NCI-H510A treated with DMSO at 0.1 percent for 48 hours (cell line): ENCODE results near the gene MAOB.

ENCODE experiments used
- DNase-seq: peaks from one replicate; lab custom pipeline; 2025; lab: John Stamatoyannopoulos, UW

MAOB gene

GRCh38 chrX:43860646-43861370, 21.4 kb downstream of the MAOB start:
- peak; percentile 42 for DNase-seq

DNA sequence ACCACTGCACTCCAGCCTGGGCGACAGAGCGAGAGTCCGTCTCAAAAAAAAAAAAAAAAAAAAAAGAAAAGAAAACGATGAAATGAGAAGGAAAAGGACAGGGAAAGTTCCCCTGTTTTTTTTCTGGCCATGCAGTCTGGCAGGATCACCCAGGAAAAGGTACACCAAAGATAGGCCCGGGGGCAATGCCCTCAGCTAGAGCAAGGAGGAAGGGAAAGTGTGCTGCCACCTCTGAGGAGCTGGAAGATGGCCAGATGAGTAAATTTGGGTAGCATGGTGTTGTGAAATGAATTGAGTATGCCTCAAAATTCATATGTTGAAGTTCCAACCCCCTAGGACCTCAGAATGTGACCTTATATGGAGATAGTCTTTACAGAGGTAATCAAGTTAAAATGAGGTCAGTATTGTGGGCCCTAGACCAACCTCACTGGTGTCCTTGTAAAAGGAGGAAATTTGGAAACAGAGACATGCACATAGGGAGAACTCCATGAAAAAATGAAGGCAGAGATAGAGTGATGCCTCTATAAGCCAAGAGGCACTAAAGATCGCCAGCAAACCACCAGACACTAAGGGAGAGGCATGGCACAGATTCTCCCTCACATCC, 28.9 kb downstream of the MAOB start:
- DNase-seq, result no peak

GRCh38 chrX:43850629-43851028, 31.6 kb downstream of the MAOB start:
- no peak for DNase-seq

GRCh38 chrX:43849173-43849572, 33.1 kb downstream of the MAOB start:
- no peak for DNase-seq

- DNase-seq, result no peak
These were observed 34.9 kb downstream of the MAOB start for GRCh38 chrX:43847352-43847751.

DNA sequence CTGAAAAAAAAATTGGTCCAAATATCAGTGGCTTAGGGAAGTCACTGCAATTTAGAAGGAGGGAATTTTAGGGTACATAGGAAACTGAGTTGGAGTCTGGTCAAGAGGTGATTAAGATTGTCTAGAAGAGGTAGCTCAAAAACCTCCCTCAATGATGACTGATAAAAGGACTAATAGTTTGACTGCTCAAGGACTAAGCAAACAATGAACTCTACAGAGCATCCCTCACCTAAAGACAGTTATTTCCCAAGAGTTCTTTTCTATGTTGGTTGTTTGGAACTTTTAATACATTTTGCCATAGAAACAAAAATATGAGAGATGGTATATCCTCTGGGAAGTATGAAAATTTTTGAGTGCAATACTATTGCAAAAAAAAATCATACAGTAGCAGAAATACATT, 35.7 kb downstream of the MAOB start:
- DNase-seq, result no peak

DNA sequence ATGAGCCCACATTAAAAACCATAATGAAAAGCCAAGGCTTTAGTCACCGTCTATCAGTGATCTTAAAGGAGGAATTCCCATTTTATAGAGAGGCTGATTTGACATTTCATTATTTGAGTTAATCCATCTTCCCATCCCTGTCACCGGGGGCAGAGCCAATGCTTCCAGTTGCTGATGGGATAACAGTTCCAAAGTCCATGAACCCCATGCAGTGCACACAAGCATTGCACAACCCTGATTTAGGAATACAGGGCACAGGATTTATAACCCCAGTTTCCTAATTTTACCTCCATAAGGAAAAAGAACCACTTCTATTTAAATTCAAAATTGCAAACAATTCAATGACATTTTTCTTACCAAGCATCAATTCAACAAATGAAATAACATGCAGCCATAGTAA, 36.5 kb downstream of the MAOB start:
- DNase-seq, result no peak

DNA sequence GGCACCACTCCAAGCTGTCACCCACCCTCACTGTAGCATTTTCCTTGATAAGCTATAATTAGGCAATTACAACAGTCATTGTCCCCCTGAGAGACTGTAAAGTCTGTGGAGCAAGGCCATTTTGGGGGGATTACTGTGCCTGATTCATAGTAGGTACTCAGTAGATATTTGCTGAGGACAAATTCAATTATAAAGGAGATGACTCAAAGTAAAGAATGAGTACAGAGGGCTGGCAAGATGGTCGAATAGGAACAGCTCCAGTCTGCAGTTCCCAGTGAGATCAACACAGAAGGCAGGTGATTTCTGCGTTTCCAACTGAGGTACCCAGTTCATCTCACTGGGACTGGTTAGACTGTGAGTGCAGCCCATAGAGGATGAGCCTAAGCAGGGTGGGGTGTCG, 42.0 kb downstream of the MAOB start:
- DNase-seq, result no peak

DNA sequence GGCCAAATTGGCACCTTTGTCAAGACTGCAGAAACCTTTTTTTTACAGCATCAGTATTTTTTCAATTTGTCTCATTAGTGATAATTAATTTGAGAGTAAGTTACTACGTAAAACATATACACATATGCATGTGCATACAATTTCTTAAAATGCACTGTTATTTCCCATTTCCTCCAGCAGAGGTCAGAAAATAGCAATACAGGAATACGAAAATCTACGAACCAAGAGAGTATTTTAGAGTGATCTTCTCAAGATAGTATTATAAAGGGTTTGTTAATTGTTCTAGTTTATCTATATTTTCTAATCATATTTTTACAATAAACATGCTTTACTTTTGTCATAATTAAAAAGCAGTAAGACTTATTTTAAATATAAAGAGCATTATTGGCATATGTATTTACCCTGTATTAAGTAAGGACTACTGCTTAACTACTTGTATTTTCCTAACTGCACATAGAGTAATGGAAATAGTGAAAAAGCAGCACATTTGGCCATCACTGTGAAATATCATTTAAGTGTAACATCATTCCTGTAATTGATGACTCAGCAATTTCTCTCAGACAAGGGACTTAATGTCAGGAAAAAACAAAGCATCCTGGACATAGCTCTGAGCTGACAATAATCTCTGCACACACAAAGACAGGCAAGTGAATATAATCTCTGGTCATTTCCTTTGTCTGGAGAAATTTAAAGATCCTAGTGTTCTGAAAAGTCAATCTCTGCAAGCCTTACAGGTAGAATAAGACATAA, 45.6 kb downstream of the MAOB start:
- DNase-seq, result peak; percentile 2

GRCh38 chrX:43835559-43835958, 46.7 kb downstream of the MAOB start:
- no peak for DNase-seq

DNA sequence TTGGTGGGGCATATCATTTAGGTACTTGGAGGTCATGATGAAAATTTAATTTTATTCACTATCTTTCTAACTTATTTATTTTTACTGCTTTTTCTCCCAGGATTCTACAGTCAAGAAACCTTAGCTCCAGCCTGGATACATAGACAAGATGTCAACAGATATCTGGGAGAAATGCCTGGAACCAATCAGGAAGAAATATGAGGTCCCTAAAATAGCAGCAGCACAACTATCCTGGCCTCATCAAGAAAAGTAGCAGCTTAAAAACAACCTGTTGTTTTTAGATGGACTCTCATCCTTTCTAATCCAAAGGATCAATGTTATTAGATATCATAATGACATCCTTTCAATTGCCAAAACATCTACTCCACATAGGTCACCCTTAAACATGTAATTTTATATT, 54.5 kb downstream of the MAOB start:
- no peak for DNase-seq

GRCh38 chrX:43822014-43822413, 60.2 kb downstream of the MAOB start:
- DNase-seq, result no peak

GRCh38 chrX:43817444-43817843, 64.8 kb downstream of the MAOB start:
- DNase-seq, result no peak

DNA sequence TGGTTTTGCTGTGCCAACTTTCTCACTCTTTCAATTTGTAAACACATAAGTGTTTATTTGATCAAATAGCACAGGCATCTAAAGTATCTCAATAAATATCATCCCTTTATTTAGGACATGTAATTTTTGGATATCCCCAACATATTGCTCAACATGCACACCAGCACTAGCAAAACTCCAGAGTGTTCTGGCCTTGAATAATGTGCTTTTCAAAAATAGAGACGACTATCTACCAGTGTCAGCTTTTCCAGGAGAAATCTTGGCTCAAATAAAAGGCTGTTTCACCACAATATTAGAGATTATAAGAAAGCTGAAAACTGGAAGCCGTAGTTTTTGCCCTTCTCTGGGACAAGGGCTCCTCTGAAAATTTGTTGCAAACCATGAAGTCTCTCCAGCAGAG, 67.0 kb downstream of the MAOB start:
- DNase-seq, result no peak

- DNase-seq, result no peak
These were observed 68.4 kb downstream of the MAOB start for GRCh38 chrX:43813898-43814297.

DNA sequence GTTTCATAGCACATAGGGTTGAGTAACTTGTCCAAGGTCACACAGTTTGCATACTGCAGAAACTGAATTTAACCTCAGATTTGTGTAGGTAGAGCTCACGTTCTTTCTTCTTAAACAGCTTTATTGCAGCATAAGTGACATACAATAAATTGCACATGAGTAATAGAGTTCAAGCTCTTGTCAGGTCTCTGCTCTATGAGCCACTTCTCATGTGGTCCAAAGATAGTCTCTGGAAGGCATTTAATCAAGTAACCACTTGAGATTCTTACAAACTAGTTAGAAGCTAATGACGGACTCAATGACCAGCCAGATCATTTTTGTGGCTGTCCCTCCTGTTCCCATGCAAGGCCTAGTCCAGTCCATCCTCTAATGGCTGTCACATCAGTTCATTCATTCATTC, 68.9 kb downstream of the MAOB start:
- DNase-seq, result no peak

DNA sequence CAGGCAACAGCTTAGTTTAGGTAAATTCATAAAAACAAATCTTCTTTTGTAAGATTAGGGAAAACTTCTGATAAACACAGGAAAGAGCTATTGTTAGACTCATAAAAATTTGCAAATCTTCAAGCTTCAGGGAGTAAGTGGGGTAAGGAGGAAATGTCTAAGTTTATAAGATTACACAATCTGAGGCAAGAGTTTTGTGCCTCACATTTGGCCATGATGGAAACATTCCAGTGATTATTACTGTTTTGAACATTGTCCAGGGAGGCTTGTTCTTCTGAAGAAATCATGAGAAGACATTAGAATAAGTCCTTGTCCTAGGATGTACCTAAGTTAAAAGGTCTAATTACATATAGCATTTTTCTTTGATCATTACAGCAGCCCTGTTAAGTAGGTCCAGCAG, 72.8 kb downstream of the MAOB start:
- DNase-seq, result no peak

DNA sequence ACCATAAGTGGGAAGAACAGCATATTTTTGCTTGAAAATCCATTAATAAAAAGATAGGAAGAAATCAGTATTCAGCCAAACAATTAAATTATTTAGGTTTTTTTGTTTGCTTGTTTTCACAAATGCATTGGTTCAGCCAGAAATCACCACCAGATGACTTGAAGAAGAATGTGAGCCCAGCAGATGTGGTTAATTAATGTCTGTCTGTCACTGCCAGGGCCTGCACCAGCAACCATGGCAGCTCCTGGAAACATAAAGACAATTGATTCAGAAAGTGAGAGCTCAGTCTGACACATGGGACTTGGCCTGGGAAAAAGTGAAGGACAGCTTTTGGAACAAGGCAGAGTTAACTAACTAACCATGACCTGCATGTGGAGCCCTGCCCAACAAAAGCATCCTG, 74.0 kb downstream of the MAOB start:
- DNase-seq, result no peak

GRCh38 chrX:43805579-43805978, 76.7 kb downstream of the MAOB start:
- DNase-seq, result no peak

GRCh38 chrX:43804021-43804420, 78.2 kb downstream of the MAOB start:
- DNase-seq, result no peak

DNA sequence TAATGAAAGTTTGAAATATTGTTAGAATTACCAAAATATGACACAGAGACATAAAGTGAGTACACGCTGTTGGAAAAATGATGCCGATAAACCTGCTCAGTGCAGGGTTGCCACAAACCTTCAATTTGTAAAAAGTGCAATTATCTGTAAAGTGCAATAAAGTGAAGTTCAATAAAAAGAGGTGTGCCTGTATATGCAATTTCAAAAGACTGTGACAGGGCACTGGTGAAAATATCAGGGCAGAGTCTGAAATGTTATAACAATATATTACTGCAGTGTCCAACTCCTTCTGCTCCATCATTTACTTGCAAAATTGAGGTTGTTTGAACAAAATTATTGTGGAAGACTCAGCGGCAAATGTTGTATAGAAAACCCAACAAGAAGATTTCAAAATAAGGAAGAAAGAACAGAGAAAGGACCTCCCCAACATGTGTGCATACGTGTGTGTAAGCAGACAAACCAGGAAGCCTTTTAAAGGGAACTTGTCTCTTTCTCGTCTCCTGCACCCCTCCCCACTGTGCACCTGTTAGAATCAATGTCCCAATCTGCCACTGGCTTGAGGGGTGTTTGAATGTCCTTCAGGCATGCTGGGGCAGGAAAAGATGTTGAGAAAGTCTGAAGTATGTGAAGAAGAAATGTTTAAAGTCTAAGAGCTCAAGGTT, 96.2 kb downstream of the MAOB start:
- DNase-seq, result no peak

DNA sequence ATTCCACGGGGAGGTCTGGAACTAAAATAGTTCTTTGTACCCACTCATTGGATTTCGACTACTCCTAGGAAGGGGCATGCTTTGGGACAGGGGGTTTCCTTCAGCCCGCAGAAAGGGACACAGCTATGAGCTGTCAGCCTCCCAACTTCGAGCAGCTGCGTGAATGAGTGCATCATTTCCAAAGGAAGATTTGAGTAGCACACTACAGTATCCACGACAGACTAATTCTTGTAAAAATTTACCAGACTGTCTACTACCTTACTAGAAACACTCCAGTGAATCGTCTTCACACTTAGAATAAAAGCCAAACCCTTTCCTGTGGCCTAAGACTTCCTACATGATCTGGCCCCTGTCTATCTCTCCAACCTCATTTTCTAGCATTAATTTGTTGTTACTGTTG, 124.2 kb downstream of the MAOB start:
- no peak for DNase-seq

GRCh38 chrX:43756076-43756475, 126.2 kb downstream of the MAOB start:
- no peak for DNase-seq
